Measurements from ENCODE around the gene HLA-DQB1. TPM values are rescaled to one million over a fixed set of nuclear protein-coding genes. Genes with fewer than 3 reads are reported as not detected.

Gene HLA-DQB1
- total RNA-seq, 1 experiment from 2014 or later, result 3.8 TPM

- Histone ChIP-seq H3K27me3 (ENCODE audit: insufficient read depth, low read depth) (peaks cover 19% of the 10 kb centered on the region), H4K20me1 (ENCODE audit: insufficient read depth) (no peaks in the 10 kb centered on the region), H3K27ac (no peak overlapping the region), H3K4me1 (replicated peaks; ENCODE audit: insufficient read depth) (no peaks in the 10 kb centered on the region), H3K36me3 (ENCODE audit: low read depth) (no peaks in the 10 kb centered on the region), H3F3A (ENCODE audit: insufficient read depth, low read depth) (no peaks in the 10 kb centered on the region), H3K4me2 (no peak overlapping the region), H3K79me2 (ENCODE audit: low read depth) (no peaks in the 10 kb centered on the region), H3K9me2 (ENCODE audit: insufficient read depth) (no peaks in the 10 kb centered on the region), H2AFZ (no peak overlapping the region), H3K9me3 (ENCODE audit: insufficient read depth, low read depth) (no peaks in the 10 kb centered on the region), H3K4me3 (no peak overlapping the region)
- ChIA-PET CTCF (no interaction called here), POLR2A (ENCODE audit: unreplicated experiment) (no interaction called here)
- no peak for DNase-seq
- TF ChIP-seq CTCF (conservative IDR thresholded peaks at IDR 0.05), result no peak
- no peak for TF ChIP-seq EZH2 (IDR thresholded peaks at IDR 0.05; ENCODE audit: low read depth)
- intact Hi-C loops (cut with micrococcal nuclease; ENCODE audit: unreplicated experiment), result no loop called here
- no TSS peak for BruUV-seq (replicated peaks)
Measured at GRCh38 chr6:32641122-32641521, 25.3 kb downstream of the HLA-DQB1 start.

GRCh38 chr6:32639440-32640394, 26.7 kb downstream of the HLA-DQB1 start:
- intact Hi-C loops (cut with micrococcal nuclease; ENCODE audit: unreplicated experiment), result no loop called here
- no peaks in the 10 kb centered on the region for H3K79me2 ChIP-seq (ENCODE audit: low read depth)
- H3K4me3 ChIP-seq, result no peak overlapping the region
- H3K9me3 ChIP-seq (ENCODE audit: insufficient read depth, low read depth), result no peaks in the 10 kb centered on the region
- no peaks in the 10 kb centered on the region for H4K20me1 ChIP-seq (ENCODE audit: insufficient read depth)
- no peaks in the 10 kb centered on the region for H3F3A ChIP-seq (ENCODE audit: insufficient read depth, low read depth)
- H3K27me3 ChIP-seq (ENCODE audit: insufficient read depth, low read depth), result peaks cover 25% of the 10 kb centered on the region
- H3K4me1 ChIP-seq (replicated peaks; ENCODE audit: insufficient read depth), result no peaks in the 10 kb centered on the region
- H3K9me2 ChIP-seq (ENCODE audit: insufficient read depth), result no peaks in the 10 kb centered on the region
- no TSS peak for BruUV-seq (replicated peaks)
- POLR2A ChIA-PET (ENCODE audit: unreplicated experiment), result interaction anchor here (0.6 kb wide), 1 partner anchor 81 kb away, joined by 3 read pairs; no protein-coding TSS in a partner anchor
- H2AFZ ChIP-seq, result no peak overlapping the region
- DNase-seq, result no peak
- no peaks in the 10 kb centered on the region for H3K36me3 ChIP-seq (ENCODE audit: low read depth)
- H3K4me2 ChIP-seq, result no peak overlapping the region
- no peak for TF ChIP-seq CTCF (conservative IDR thresholded peaks at IDR 0.05)
- TF ChIP-seq EZH2 (IDR thresholded peaks at IDR 0.05; ENCODE audit: low read depth), result no peak
- no peak overlapping the region for H3K27ac ChIP-seq
- CTCF ChIA-PET, result no interaction called here

- CTCF ChIA-PET, result no interaction called here
- no peak for TF ChIP-seq EZH2 (IDR thresholded peaks at IDR 0.05; ENCODE audit: low read depth)
- no peak for TF ChIP-seq CTCF (conservative IDR thresholded peaks at IDR 0.05)
- Histone ChIP-seq H3K9me3 (ENCODE audit: insufficient read depth, low read depth) (no peaks in the 10 kb centered on the region), H3K79me2 (ENCODE audit: low read depth) (no peaks in the 10 kb centered on the region), H3K36me3 (ENCODE audit: low read depth) (no peaks in the 10 kb centered on the region), H3K27ac (no peak overlapping the region), H3F3A (ENCODE audit: insufficient read depth, low read depth) (no peaks in the 10 kb centered on the region), H2AFZ (no peak overlapping the region), H3K4me2 (no peak overlapping the region), H3K9me2 (ENCODE audit: insufficient read depth) (no peaks in the 10 kb centered on the region), H4K20me1 (ENCODE audit: insufficient read depth) (no peaks in the 10 kb centered on the region), H3K27me3 (ENCODE audit: insufficient read depth, low read depth) (peaks cover 25% of the 10 kb centered on the region), H3K4me1 (replicated peaks; ENCODE audit: insufficient read depth) (no peaks in the 10 kb centered on the region), H3K4me3 (no peak overlapping the region)
- POLR2A ChIA-PET (ENCODE audit: unreplicated experiment), result no interaction called here
- intact Hi-C loops (cut with micrococcal nuclease; ENCODE audit: unreplicated experiment), result no loop called here
- no peak for DNase-seq
- BruUV-seq (replicated peaks), result no TSS peak
Measured at GRCh38 chr6:32638532-32639219, 27.8 kb downstream of the HLA-DQB1 start.
